Testis (tissue), 3 donors: Measurements from ENCODE around the gene SH2B3. TPM values are rescaled to one million over a fixed set of nuclear protein-coding genes. Genes with fewer than 3 reads are reported as not detected.
A peak's percentile ranks its signal among the peaks of the same experiment; 100 is the strongest.

Source experiments
- DNase-seq: peaks from one replicate; pipeline ENCODE4 v3.0.0-alpha.2; 2019
- H3K27ac ChIP-seq, 2 donors: fragments of 200-600 bp; sonication (generic); one replicate each; pipeline ENCODE4 v1.5.1; 2019
- H3K27me3 ChIP-seq: fragments of 200-600 bp; sonication (generic); one replicate; pipeline ENCODE4 v1.5.1; 2019
- H3K36me3 ChIP-seq: fragments of 200-600 bp; sonication (generic); one replicate; pipeline ENCODE4 v1.5.1; 2017; ENCODE audit warnings: low read depth; ENCODE audit errors: missing control alignments
- H3K4me1 ChIP-seq: fragments of 200-600 bp; sonication (generic); one replicate; pipeline ENCODE4 v1.5.1; 2019
- H3K4me3 ChIP-seq, 2 donors: fragments of 200-600 bp; sonication (generic); one replicate each; pipeline ENCODE4 v1.5.1; 2017 to 2019
- H3K9me3 ChIP-seq: fragments of 200-600 bp; sonication (generic); one replicate; pipeline ENCODE4 v1.5.1; 2017
- POLR2A ChIP-seq: fragments of 450-650 bp; IDR thresholded peaks from one replicate; pipeline ENCODE4 v1.6.1; 2017; ENCODE audit warnings: antibody characterized with exemption, mild to moderate bottlenecking, moderate library complexity
- WGBS, 2 donors: methylation state at CpG; one replicate each; pipeline ENCODE4 v1.1.5; 2018; 5-methylcytosine and 5-hydroxymethylcytosine counted together
- intact Hi-C: fragments of 100-400 bp; cut with DNase I; formaldehyde crosslinking; loops from one replicate; pipeline ENCODE4 v1.15.1; 2023; ENCODE audit warnings: low total_unique reads
- polyA plus RNA-seq: library from polyadenylated mRNA; stranded (reverse); fragments of 350-450 nt; fragmentation: Illumina TruSeq; extraction: RNeasy Lipid Tissue Mini Kit (QIAGEN cat#74804); gene quantifications from one replicate; pipeline ENCODE4 v1.2.3, GENCODE V29; 2014; ENCODE audit warnings: low read depth, low replicate concordance; ENCODE audit not compliant: insufficient read depth
- total RNA-seq, 2 donors: library from RNA; depleted of rRNA; stranded (reverse); fragments of >200 nt; gene quantifications; one replicate each; pipeline ENCODE4 v1.2.3, GENCODE V29; 2016
- TF ChIP-seq, protein P1 (sequence below), 3 experiments: fragments of 450-650 bp in 2 of 3; fragments of 200-600 bp in 1 of 3; sonication (generic) in 1 of 3; IDR thresholded peaks; one replicate each; pipeline ENCODE4 v1.5.1; 2016 to 2019; ENCODE audit warnings: antibody characterized with exemption in 3 of 3, mild to moderate bottlenecking in 2 of 3, moderate library complexity in 1 of 3

Gene SH2B3
- total and polyA plus RNA-seq, 3 donors from 2014 or later: 22.0 to 38.1 (median 36.9) TPM

DNA sequence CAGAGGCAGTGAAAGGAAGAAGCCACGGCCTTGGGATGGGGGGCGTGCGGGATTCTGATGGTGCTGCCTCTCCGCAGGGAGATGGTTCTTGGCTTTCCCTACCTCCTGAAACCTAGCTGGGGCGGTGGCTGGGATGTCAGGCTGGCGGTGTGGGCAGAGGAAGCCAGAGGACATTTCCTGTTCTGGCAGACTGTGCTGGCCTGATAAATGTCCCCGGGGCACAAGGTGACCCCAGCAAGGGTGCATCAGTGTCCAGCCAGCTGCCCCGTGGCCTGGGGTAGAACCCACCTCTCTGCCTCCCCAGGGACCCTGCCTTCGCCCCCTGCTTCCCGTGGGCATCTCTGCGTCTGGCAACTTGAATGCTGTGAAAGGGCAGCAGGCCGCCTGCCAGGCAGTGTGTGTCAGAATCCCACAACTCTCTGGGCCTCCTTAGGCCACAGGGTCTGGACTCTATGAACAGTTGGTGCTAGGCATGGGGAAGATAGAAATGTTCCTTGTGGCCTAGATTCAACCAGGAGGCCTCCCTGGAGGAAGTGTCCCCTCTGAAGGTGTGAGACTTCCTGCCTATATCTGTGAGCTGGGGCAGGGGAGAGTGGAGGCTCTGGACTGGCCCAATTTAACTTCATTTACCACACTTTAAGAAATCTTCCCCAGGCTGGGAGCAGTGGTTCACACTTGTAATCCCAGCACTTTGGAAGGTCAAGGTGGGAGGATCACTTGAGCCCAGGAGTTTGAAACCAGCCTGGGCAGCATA is 4.9 kb downstream of the SH2B3 start:
- Histone ChIP-seq H3K36me3 (no peaks in the 10 kb centered on the region), H3K27ac (peak overlapping the region; percentile 31 to 46), H3K27me3 (no peaks in the 10 kb centered on the region), H3K9me3 (no peaks in the 10 kb centered on the region), H3K4me3 (no peak overlapping the region), H3K4me1 (peaks cover 50% of the 10 kb centered on the region)
- WGBS, 2 donors: 75% methylated on average over 12 of the region's 12 CpGs; no CpG with 5 or more reads in 1 of the 2 donors
- no peak for DNase-seq
- intact Hi-C loops: no loop called here
- no peak for TF ChIP-seq POLR2A

DNA sequence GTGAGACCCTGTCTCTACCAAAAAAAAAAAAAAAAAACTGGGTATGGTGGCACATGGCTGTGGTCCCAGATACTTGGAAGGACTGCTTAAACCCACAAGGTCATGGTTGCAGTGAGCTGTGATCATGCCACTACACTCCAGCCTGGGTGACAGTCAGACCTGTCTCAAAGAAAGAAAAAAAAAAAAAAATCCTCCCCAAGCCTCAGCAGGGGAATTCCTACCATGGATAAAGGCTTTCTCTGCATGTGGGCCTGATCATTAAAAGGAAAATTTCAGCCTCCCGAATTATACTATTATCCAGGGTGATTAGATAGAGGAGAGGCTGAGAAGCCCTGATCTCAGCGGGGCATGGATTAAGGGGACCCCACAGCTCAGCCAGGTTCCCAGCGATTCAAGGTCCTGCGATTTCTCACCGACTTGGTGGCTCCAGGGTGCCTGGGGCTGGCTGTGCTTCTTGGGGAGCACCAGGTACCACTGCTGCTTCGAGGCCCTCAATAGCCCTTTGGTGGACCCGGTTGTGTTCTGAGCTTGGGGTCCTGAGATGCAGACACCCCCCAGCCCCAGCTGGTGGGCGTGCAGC is 5.6 kb downstream of the SH2B3 start:
- Histone ChIP-seq H3K4me3 (no peak overlapping the region), H3K4me1 (peaks cover 49% of the 10 kb centered on the region), H3K36me3 (no peaks in the 10 kb centered on the region), H3K27ac (no peak overlapping the region), H3K9me3 (no peaks in the 10 kb centered on the region), H3K27me3 (no peaks in the 10 kb centered on the region)
- TF ChIP-seq, protein P1, sequence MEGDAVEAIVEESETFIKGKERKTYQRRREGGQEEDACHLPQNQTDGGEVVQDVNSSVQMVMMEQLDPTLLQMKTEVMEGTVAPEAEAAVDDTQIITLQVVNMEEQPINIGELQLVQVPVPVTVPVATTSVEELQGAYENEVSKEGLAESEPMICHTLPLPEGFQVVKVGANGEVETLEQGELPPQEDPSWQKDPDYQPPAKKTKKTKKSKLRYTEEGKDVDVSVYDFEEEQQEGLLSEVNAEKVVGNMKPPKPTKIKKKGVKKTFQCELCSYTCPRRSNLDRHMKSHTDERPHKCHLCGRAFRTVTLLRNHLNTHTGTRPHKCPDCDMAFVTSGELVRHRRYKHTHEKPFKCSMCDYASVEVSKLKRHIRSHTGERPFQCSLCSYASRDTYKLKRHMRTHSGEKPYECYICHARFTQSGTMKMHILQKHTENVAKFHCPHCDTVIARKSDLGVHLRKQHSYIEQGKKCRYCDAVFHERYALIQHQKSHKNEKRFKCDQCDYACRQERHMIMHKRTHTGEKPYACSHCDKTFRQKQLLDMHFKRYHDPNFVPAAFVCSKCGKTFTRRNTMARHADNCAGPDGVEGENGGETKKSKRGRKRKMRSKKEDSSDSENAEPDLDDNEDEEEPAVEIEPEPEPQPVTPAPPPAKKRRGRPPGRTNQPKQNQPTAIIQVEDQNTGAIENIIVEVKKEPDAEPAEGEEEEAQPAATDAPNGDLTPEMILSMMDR (IDR thresholded peaks at IDR 0.05): no peak
- TF ChIP-seq POLR2A: no peak
- intact Hi-C loops: no loop called here
- 70 to 78% methylated on average over 3 to 8 of the region's 8 CpGs for WGBS, 2 donors
- DNase-seq: no peak

DNA sequence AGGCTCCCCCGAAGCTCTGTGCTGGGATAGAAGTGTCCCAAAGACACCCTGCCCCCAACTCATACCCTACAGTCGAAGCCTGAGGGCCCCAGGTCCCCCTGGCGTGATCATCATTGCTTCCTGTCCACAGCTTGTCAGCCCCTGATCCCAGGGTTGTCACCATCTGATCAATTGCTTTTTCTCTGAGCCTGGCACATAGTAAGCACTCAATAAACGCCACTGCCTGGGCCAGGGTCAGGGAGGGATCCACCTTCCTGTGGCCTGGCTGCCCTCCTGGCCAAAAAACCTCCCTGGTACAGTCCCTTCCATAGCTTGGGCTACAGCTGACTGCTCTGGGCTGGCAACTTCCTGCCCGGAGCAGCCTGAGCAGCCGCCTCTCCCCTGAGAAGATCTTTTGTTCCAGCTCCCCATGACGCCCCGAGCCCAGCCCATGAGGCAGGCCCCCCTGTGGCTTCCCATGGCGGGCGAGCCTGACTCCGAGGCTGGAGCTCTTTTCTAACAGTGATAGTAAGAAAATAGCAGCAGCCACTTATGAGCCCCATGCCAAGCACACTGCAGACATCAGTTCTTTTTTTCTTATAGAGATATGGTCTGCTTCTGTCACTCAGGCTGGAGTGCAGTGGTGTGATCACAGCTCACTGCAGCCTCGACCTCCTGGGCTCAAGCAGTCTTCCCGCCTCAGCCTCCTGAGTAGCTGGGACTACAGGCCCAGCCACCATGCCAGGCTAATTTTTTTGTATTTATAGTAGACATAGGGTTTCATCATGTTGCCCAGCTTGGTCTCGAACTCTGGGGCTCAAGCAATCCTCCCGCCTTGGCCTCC is 6.5 kb downstream of the SH2B3 start:
- H3K27ac ChIP-seq: no peak overlapping the region
- no peak for DNase-seq
- H3K4me3 ChIP-seq: no peak overlapping the region

DNA sequence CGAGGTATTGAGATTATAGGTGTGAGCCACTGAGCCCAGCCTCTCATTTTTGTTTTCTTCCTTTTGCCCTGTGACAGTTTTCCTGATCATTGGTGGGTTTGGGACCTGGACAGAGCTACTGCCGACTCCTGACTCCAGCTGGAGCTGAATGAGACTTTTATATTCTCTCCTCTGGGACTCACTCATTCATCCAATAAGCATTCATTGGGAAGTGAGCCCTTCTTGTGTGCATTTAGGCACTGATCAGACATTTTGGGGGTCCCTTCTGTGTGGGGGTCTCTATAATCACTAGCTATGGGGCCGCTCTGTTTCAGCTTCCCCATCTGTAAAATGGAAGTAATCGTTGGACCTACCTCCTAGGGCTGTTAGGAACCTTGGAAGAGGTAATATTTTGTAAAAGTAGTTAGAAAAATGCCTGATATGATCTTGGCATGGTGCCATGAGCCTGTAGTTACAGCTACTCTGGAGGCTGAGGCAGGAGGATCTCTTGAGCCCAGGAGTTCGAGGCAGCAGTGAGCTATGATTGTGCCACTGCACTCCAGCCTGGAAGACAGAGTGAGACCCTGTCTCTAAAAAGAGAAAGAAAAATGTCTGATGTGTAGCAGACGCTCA is 7.2 kb downstream of the SH2B3 start:
- TF ChIP-seq, protein P1 (IDR thresholded peaks at IDR 0.05): no peak
- no peak for TF ChIP-seq POLR2A
- Histone ChIP-seq H3K9me3 (no peaks in the 10 kb centered on the region), H3K4me3 (no peak overlapping the region), H3K27ac (no peak overlapping the region), H3K4me1 (peaks cover 36% of the 10 kb centered on the region), H3K36me3 (no peaks in the 10 kb centered on the region), H3K27me3 (no peaks in the 10 kb centered on the region)
- 63 to 67% methylated on average over 6 of the region's 6 CpGs for WGBS, 2 donors
- no peak for DNase-seq
- intact Hi-C loops: no loop called here

More for the DNA sequence above, 6.5 kb downstream of the SH2B3 start:
- no peaks in the 10 kb centered on the region for H3K9me3 ChIP-seq
- H3K4me1 ChIP-seq: peaks cover 40% of the 10 kb centered on the region
- no peaks in the 10 kb centered on the region for H3K27me3 ChIP-seq
- TF ChIP-seq, protein P1 (IDR thresholded peaks at IDR 0.05): no peak
- TF ChIP-seq POLR2A: no peak
- intact Hi-C loops: no loop called here
- H3K36me3 ChIP-seq: no peaks in the 10 kb centered on the region
- WGBS, 2 donors: 55 to 72% methylated on average over 7 to 15 of the region's 15 CpGs
